Brain microvascular endothelial cell (primary cell): ENCODE measurements around the gene DMBT1.

Experiments used
- DNase-seq: peaks from one replicate; pipeline ENCODE4 v3.0.0-alpha.2; 2020
- H3K27ac ChIP-seq: fragments of 250-450 bp; sonication (Bioruptor Pico); 2 replicates; pipeline ENCODE4 v1.5.1; 2020; ENCODE audit warnings: mild to moderate bottlenecking, moderate library complexity
- H3K27me3 ChIP-seq: fragments of 250-450 bp; sonication (Bioruptor Pico); replicated peaks from 2 replicates; pipeline ENCODE4 v1.5.1; 2020; ENCODE audit warnings: mild to moderate bottlenecking
- H3K36me3 ChIP-seq: fragments of 250-450 bp; sonication (Bioruptor Pico); replicated peaks from 2 replicates; pipeline ENCODE4 v1.5.1; 2020; ENCODE audit warnings: mild to moderate bottlenecking
- H3K4me3 ChIP-seq: 2 replicates; pipeline ENCODE4 v1.5.1; 2011; ENCODE audit warnings: low read depth, mild to moderate bottlenecking, control low read depth, low read length, moderate library complexity
- CTCF ChIP-seq: IDR thresholded peaks from 2 replicates; pipeline ENCODE4 v1.5.1; 2011; ENCODE audit warnings: low read depth, mild to moderate bottlenecking, moderate library complexity, low read length, control low read depth, inconsistent platforms; ENCODE audit errors: missing control alignments
- in situ Hi-C: cut with HindIII; loops from 2 replicates; pipeline ENCODE4 v1.10.0; 2017; ENCODE audit warnings: low sequenced_read_pairs, low pct_ligation_motif_present

Gene DMBT1

GRCh38 chr10:122669045-122669444 is 108.5 kb downstream of the DMBT1 start:
- no peak overlapping the region for H3K4me3 ChIP-seq
- no peaks in the 10 kb centered on the region for H3K36me3 ChIP-seq
- no peak for TF ChIP-seq CTCF
- DNase-seq: no peak
- H3K27ac ChIP-seq: no peak overlapping the region
- H3K27me3 ChIP-seq: no peaks in the 10 kb centered on the region
- in situ Hi-C loops: no loop called here

- TF ChIP-seq CTCF: no peak
- in situ Hi-C loops: no loop called here
- no peaks in the 10 kb centered on the region for H3K36me3 ChIP-seq
These were observed 109.3 kb downstream of the DMBT1 start for GRCh38 chr10:122669842-122670241.

DNA sequence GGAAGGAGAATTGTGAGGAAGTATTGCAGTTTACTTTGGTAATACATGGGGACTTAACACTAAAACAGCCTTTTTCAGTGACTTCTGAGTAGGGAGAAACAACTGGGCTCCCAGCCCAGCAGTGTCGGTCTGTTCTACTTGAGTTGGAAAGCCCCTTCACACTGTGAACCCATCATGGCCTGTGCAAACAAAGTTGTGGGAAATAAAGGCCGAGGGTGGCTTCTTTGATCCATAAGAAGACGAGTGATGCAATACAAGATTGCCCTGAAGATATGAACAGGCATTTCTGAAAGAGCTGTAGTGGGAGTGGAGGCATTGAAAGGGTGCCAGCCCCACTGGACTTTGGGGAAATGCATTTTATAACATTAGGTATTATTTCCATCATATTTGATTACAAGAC is 110.8 kb downstream of the DMBT1 start:
- in situ Hi-C loops: no loop called here
- H3K36me3 ChIP-seq: no peaks in the 10 kb centered on the region
- no peak for DNase-seq
- no peaks in the 10 kb centered on the region for H3K27me3 ChIP-seq
- no peak overlapping the region for H3K4me3 ChIP-seq
- no peak for TF ChIP-seq CTCF
- H3K27ac ChIP-seq: no peak overlapping the region

More at GRCh38 chr10:122669842-122670241, 109.3 kb downstream of the DMBT1 start:
- H3K27ac ChIP-seq: no peak overlapping the region
- H3K4me3 ChIP-seq: no peak overlapping the region
- DNase-seq: no peak
- H3K27me3 ChIP-seq: no peaks in the 10 kb centered on the region

- no peak overlapping the region for H3K4me3 ChIP-seq
- H3K27ac ChIP-seq: no peak overlapping the region
- no peaks in the 10 kb centered on the region for H3K27me3 ChIP-seq
- H3K36me3 ChIP-seq: no peaks in the 10 kb centered on the region
- TF ChIP-seq CTCF: no peak
- in situ Hi-C loops: no loop called here
- no peak for DNase-seq
These were observed 112.1 kb downstream of the DMBT1 start for GRCh38 chr10:122672655-122673054.

DNA sequence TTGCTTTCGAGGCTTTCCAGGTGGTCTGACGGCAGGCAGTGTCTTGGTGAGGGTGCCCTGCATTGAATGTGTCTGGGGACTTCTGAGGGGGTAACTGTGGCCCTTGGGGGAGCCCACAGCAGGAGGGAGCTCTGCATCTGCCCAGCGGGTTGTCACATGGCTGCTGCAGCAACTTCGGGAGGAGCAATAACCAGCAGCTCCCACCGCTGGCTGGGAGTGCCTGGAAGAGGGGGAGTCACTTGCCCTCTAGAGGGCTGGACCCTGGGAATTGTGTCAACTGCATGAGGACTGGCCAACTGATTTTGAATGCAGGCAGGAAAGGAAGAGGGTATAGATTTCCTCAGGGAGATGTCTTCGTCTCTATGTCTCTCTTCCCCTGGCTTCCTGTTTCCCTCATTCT is 112.7 kb downstream of the DMBT1 start:
- no peak for DNase-seq
- in situ Hi-C loops: no loop called here

More for the DNA sequence above, 112.7 kb downstream of the DMBT1 start:
- no peaks in the 10 kb centered on the region for H3K36me3 ChIP-seq
- H3K27ac ChIP-seq: no peak overlapping the region
- no peaks in the 10 kb centered on the region for H3K27me3 ChIP-seq
- H3K4me3 ChIP-seq: no peak overlapping the region
- no peak for TF ChIP-seq CTCF
